ENCODE results near the gene LRRK1. TPM values are rescaled to one million over a fixed set of nuclear protein-coding genes. Genes with fewer than 3 reads are reported as not detected.

Gene LRRK1
- total and polyA plus RNA-seq, 2 of the 13 experiments (the other 11 are each of a cell fraction or from before 2014, with no cell fraction given): 0.13 to 1.2 TPM

DNA sequence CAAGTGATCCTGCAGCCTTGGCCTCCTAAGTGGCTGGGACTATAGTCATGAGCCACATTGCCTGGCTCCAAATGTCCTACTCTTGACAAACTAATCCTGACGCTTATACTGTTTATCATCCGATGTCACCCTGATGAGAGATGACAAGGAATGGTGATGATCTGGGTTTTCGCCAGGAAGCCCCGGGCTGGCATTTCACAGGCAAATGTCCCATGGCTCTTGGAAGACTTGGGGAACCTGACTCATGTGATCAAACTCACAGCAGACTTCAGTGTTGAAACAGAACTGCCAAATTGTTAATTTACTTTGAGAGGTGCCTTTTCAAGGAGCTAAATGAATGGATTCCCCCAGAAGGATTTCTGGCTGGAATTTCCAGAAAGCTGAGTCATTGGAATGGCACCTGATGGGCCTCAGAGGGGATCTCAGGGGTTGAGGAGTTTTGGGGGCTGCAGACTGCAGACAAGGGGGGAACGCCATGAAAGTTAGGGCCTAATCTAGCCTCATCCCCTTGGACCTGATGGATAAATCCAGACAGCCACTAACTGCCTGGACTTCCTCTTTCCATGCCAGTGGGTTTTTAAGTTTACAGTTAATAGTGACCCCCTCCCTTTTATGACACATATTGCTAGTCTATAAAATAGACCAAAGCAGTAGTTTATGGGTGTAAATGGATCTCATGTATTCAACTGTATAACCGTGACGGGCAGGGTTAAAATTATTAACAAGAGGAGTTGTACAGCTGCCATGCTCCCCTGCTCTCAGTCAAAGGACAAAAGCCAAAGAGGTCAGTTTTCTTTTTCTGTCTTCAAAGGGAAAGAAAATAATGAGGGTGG lies 186.1 kb downstream of the LRRK1 start:
- POLR2A ChIA-PET: interaction anchor here (0.8 kb wide), 1 partner anchor 14 kb away, joined by 3 read pairs; no protein-coding TSS in a partner anchor
- Histone ChIP-seq H3K4me2 (ENCODE audit: low read depth, low read length) (0 out of 2 replicates have a peak overlapping the region, but pooled peaks have one; percentile 30), H4K20me1 (ENCODE audit: insufficient read depth, low read length) (no peaks in the 10 kb centered on the region), H3K4me1 (ENCODE audit: insufficient read depth, low read length) (peaks cover 16% of the 10 kb centered on the region), H3K4me3 (replicated peaks in 1 of 3; ENCODE audit: insufficient read depth in 1 of 3, low read depth in 2 of 3, low read length in 3 of 3) (no peak overlapping the region), H3K27me3 (ENCODE audit: control insufficient read depth in 1 of 2, insufficient read depth in 2 of 2, low read length in 2 of 2) (peaks cover 8 to 31% of the 10 kb centered on the region in 2 experiments; a peak in 3 of 5 replicates), H2AFZ (ENCODE audit: low read length) (no peak overlapping the region), H3K36me3 (replicated peaks in 1 of 2; ENCODE audit: control insufficient read depth in 1 of 2, insufficient read depth in 2 of 2, low read length in 2 of 2) (no peaks in the 10 kb centered on the region), H3K79me2 (ENCODE audit: insufficient read depth, low read length) (no peaks in the 10 kb centered on the region), H3K9ac (ENCODE audit: insufficient read depth, low read depth, low read length) (no peak overlapping the region), H3K27ac (ENCODE audit: extremely low read length, insufficient read depth, low read length) (no peak overlapping the region), H3K9me3 (ENCODE audit: low read length) (no peaks in the 10 kb centered on the region)
- no TSS peak for BruUV-seq (replicated peaks)
- 29% methylated on average over 6 of the region's 7 CpGs for WGBS (ENCODE audit: low lambda C conversion rate)
- FAIRE-seq: no peak
- TF ChIP-seq ZNF234 (CRISPR knock-in tag; conservative IDR thresholded peaks at IDR 0.05) (no peak), ZNF224 (CRISPR knock-in tag; IDR thresholded peaks at IDR 0.05) (no peak)
- TF ChIP-seq, protein P1, sequence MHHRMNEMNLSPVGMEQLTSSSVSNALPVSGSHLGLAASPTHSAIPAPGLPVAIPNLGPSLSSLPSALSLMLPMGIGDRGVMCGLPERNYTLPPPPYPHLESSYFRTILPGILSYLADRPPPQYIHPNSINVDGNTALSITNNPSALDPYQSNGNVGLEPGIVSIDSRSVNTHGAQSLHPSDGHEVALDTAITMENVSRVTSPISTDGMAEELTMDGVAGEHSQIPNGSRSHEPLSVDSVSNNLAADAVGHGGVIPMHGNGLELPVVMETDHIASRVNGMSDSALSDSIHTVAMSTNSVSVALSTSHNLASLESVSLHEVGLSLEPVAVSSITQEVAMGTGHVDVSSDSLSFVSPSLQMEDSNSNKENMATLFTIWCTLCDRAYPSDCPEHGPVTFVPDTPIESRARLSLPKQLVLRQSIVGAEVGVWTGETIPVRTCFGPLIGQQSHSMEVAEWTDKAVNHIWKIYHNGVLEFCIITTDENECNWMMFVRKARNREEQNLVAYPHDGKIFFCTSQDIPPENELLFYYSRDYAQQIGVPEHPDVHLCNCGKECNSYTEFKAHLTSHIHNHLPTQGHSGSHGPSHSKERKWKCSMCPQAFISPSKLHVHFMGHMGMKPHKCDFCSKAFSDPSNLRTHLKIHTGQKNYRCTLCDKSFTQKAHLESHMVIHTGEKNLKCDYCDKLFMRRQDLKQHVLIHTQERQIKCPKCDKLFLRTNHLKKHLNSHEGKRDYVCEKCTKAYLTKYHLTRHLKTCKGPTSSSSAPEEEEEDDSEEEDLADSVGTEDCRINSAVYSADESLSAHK (CRISPR knock-in tag; IDR thresholded peaks at IDR 0.05; ENCODE audit: borderline replicate concordance): no peak
- TF ChIP-seq, protein P2, sequence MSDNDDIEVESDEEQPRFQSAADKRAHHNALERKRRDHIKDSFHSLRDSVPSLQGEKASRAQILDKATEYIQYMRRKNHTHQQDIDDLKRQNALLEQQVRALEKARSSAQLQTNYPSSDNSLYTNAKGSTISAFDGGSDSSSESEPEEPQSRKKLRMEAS (IDR thresholded peaks at IDR 0.05): no peak
- in situ Hi-C loops (cut with HindIII; ENCODE audit: extremely low pct_ligation_motif_present, low pct_unique_long_range_greater_than_20kb) (no loop called here), intact Hi-C loops (cut with micrococcal nuclease; ENCODE audit: unreplicated experiment) (no loop called here)
- ATAC-seq: no peak
- CTCF ChIA-PET (ENCODE audit: low intra/inter-chr PET ratio, low total read pairs): no interaction called here
- no peak for DNase-seq (ENCODE audit: low spot score)
